ENCODE results near the gene DLEC1.

DLEC1 gene

GRCh38 chr3:38020342-38020726, 18.7 kb upstream of the DLEC1 start:
- Histone ChIP-seq H2AFZ (ENCODE audit: low read depth, low read length, severe bottlenecking) (no peak overlapping the region), H3K27me3 (ENCODE audit: low read length) (no peaks in the 10 kb centered on the region), H3K27ac (ENCODE audit: low read depth, low read length) (no peak overlapping the region), H3K9ac (ENCODE audit: low read length) (no peak overlapping the region), H3K36me3 (ENCODE audit: low read length) (no peaks in the 10 kb centered on the region), H4K20me1 (ENCODE audit: low read depth, low read length) (no peaks in the 10 kb centered on the region), H3K9me2 (replicated peaks; ENCODE audit: insufficient read depth, low read length) (no peaks in the 10 kb centered on the region), H3K79me2 (ENCODE audit: insufficient read depth, low read length) (no peaks in the 10 kb centered on the region), H3K4me3 (ENCODE audit: insufficient read depth, low read length, poor library complexity, severe bottlenecking) (no peak overlapping the region), H3F3A (ENCODE audit: insufficient read depth) (peaks cover 17% of the 10 kb centered on the region), H3K4me2 (ENCODE audit: low read depth, low read length, poor library complexity, severe bottlenecking) (no peak overlapping the region), H3K9me3 (ENCODE audit: insufficient read depth, low read length) (no peaks in the 10 kb centered on the region)
- TF ChIP-seq EZH2phosphoT487 (conservative IDR thresholded peaks at IDR 0.05; ENCODE audit: low read length): no peak
- TF ChIP-seq CTCF (IDR thresholded peaks at IDR 0.05; ENCODE audit: insufficient read depth, low read length, poor library complexity, severe bottlenecking): no peak

GRCh38 chr3:38021196-38021595, 17.8 kb upstream of the DLEC1 start:
- Histone ChIP-seq H3K9me2 (replicated peaks; ENCODE audit: insufficient read depth, low read length) (no peaks in the 10 kb centered on the region), H2AFZ (ENCODE audit: low read depth, low read length, severe bottlenecking) (no peak overlapping the region), H3K79me2 (ENCODE audit: insufficient read depth, low read length) (no peaks in the 10 kb centered on the region), H3F3A (ENCODE audit: insufficient read depth) (peaks cover 17% of the 10 kb centered on the region), H3K4me3 (ENCODE audit: insufficient read depth, low read length, poor library complexity, severe bottlenecking) (no peak overlapping the region), H4K20me1 (ENCODE audit: low read depth, low read length) (no peaks in the 10 kb centered on the region), H3K9me3 (ENCODE audit: insufficient read depth, low read length) (no peaks in the 10 kb centered on the region), H3K4me2 (ENCODE audit: low read depth, low read length, poor library complexity, severe bottlenecking) (no peak overlapping the region), H3K9ac (ENCODE audit: low read length) (no peak overlapping the region), H3K27ac (ENCODE audit: low read depth, low read length) (no peak overlapping the region), H3K27me3 (ENCODE audit: low read length) (no peaks in the 10 kb centered on the region), H3K36me3 (ENCODE audit: low read length) (no peaks in the 10 kb centered on the region)
- TF ChIP-seq EZH2phosphoT487 (conservative IDR thresholded peaks at IDR 0.05; ENCODE audit: low read length) (no peak), CTCF (IDR thresholded peaks at IDR 0.05; ENCODE audit: insufficient read depth, low read length, poor library complexity, severe bottlenecking) (no peak)

- Histone ChIP-seq H2AFZ (ENCODE audit: low read depth, low read length, severe bottlenecking) (no peak overlapping the region), H3K4me2 (ENCODE audit: low read depth, low read length, poor library complexity, severe bottlenecking) (no peak overlapping the region), H3K36me3 (ENCODE audit: low read length) (no peaks in the 10 kb centered on the region), H3F3A (ENCODE audit: insufficient read depth) (peaks cover 17% of the 10 kb centered on the region), H3K79me2 (ENCODE audit: insufficient read depth, low read length) (no peaks in the 10 kb centered on the region), H3K27me3 (ENCODE audit: low read length) (no peaks in the 10 kb centered on the region), H3K4me3 (ENCODE audit: insufficient read depth, low read length, poor library complexity, severe bottlenecking) (no peak overlapping the region), H3K9me2 (replicated peaks; ENCODE audit: insufficient read depth, low read length) (no peaks in the 10 kb centered on the region), H3K27ac (ENCODE audit: low read depth, low read length) (no peak overlapping the region), H4K20me1 (ENCODE audit: low read depth, low read length) (no peaks in the 10 kb centered on the region), H3K9ac (ENCODE audit: low read length) (no peak overlapping the region), H3K9me3 (ENCODE audit: insufficient read depth, low read length) (no peaks in the 10 kb centered on the region)
- no peak for TF ChIP-seq CTCF (IDR thresholded peaks at IDR 0.05; ENCODE audit: insufficient read depth, low read length, poor library complexity, severe bottlenecking)
- no peak for TF ChIP-seq EZH2phosphoT487 (conservative IDR thresholded peaks at IDR 0.05; ENCODE audit: low read length)
These were observed 16.7 kb upstream of the DLEC1 start for GRCh38 chr3:38022301-38022700.

All from SU-DHL-6 (cell line).